ENCODE data around the gene CRABP2. TPM values are rescaled to one million over a fixed set of nuclear protein-coding genes. Genes with fewer than 3 reads are reported as not detected.

Gene CRABP2
- total and polyA plus RNA-seq, 2 of the 13 experiments (the other 11 are each of a cell fraction or from before 2014, with no cell fraction given) = 0.40 to 0.60 TPM

DNA sequence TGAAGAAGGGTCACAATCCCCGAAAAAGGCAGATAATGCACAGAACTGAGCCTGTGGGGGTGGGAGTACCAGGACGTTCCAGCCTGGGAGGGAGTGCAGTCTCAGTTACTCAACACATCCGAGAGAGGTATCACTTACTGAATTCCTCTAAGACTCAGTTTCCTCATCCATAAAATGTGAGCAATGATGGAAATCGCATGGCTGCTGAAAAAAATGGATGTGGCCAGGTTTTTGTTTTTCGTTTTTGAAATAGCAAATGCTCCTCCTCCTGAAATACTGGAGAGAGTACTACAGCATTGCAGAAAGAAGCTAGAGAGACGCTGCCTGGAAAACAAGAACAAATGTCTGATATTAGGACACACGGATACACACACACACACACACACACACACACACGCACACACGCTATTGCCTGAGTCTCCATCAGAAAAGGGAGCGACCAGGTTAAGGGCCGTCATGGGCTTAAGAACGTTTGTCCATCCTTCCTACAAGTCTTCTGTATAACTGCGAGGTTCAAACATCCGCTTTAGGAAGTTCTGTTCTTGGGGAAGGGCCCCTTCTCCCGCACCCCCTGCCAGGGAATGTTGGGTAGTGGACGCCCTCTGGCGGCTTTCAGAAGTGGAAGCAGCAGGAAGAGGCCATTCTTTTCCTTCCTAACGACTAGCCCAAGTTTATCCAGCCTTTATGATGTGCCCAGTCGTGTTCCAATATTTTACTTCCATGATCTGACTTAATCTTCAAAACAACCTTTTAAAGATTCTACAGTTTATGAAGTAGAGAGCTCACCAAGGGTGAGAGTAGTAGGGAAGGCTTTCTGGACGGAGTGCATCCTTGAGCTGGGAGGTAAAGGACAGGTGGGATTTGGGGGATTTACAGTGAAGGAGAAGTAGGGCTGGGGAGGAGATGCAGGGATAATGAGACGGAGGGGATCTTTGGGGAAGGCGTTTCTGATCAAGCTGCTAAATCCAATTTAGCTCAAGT lies 27.5 kb downstream of the CRABP2 start (continued):
- peak; percentile 38 for TF ChIP-seq YY1 (IDR thresholded peaks at IDR 0.05; ENCODE audit: insufficient read depth, insufficient replicate concordance, low read depth, low read length)
- TF ChIP-seq TEAD3 (CRISPR knock-in tag; optimal IDR thresholded peaks at IDR 0.05; ENCODE audit: borderline replicate concordance) = peak; percentile 74
- TF ChIP-seq, protein P1, sequence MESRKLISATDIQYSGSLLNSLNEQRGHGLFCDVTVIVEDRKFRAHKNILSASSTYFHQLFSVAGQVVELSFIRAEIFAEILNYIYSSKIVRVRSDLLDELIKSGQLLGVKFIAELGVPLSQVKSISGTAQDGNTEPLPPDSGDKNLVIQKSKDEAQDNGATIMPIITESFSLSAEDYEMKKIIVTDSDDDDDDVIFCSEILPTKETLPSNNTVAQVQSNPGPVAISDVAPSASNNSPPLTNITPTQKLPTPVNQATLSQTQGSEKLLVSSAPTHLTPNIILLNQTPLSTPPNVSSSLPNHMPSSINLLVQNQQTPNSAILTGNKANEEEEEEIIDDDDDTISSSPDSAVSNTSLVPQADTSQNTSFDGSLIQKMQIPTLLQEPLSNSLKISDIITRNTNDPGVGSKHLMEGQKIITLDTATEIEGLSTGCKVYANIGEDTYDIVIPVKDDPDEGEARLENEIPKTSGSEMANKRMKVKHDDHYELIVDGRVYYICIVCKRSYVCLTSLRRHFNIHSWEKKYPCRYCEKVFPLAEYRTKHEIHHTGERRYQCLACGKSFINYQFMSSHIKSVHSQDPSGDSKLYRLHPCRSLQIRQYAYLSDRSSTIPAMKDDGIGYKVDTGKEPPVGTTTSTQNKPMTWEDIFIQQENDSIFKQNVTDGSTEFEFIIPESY (CRISPR knock-in tag; IDR thresholded peaks at IDR 0.05) = 0 out of 2 replicates have a peak, but pooled peaks have one; percentile 22
- peak; percentile 83; the same call in 1 of the 2 replicates for TF ChIP-seq CHD4 (IDR thresholded peaks at IDR 0.05; ENCODE audit: borderline replicate concordance, low read length)
- TF ChIP-seq ZNF331 (CRISPR knock-in tag; IDR thresholded peaks at IDR 0.05) = 0 out of 2 replicates have a peak, but pooled peaks have one; percentile 15
- TF ChIP-seq POLR2G (IDR thresholded peaks at IDR 0.05; ENCODE audit: low read depth, low read length) = no peak
- no peak for TF ChIP-seq ZNF274 (CRISPR knock-in tag; IDR thresholded peaks at IDR 0.05)
- peak; percentile 57 for TF ChIP-seq ERF (CRISPR knock-in tag; IDR thresholded peaks at IDR 0.05)
- TF ChIP-seq FOXA1 (IDR thresholded peaks at IDR 0.05) = no peak
- no peak for TF ChIP-seq FOXA1 (CRISPR knock-in tag; IDR thresholded peaks at IDR 0.05)
- TF ChIP-seq IRF2 (CRISPR knock-in tag; IDR thresholded peaks at IDR 0.05) = peak; percentile 45; the same call in 1 of the 2 replicates
- no peak for TF ChIP-seq ZNF530 (CRISPR knock-in tag; IDR thresholded peaks at IDR 0.05; ENCODE audit: low read depth)
- TF ChIP-seq HMGA1 (CRISPR knock-in tag; conservative IDR thresholded peaks at IDR 0.05) = no peak
- TF ChIP-seq YEATS2 (CRISPR knock-in tag; IDR thresholded peaks at IDR 0.05; ENCODE audit: borderline replicate concordance) = 0 out of 2 replicates have a peak, but pooled peaks have one; percentile 5
- no peak for TF ChIP-seq ARID4A (CRISPR knock-in tag; IDR thresholded peaks at IDR 0.05; ENCODE audit: borderline replicate concordance)
- no peak for TF ChIP-seq ZNF556 (CRISPR knock-in tag; IDR thresholded peaks at IDR 0.05; ENCODE audit: borderline replicate concordance)
- TF ChIP-seq PATZ1 (CRISPR knock-in tag; IDR thresholded peaks at IDR 0.05) = peak; percentile 94
- peak; percentile 43; the same call in 1 of the 2 replicates for TF ChIP-seq KDM2A (CRISPR knock-in tag; IDR thresholded peaks at IDR 0.05; ENCODE audit: borderline replicate concordance, low read depth)
- TF ChIP-seq, protein P2, sequence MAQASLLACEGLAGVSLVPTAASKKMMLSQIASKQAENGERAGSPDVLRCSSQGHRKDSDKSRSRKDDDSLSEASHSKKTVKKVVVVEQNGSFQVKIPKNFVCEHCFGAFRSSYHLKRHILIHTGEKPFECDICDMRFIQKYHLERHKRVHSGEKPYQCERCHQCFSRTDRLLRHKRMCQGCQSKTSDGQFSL (CRISPR knock-in tag; IDR thresholded peaks at IDR 0.05) = 0 out of 2 replicates have a peak, but pooled peaks have one; percentile 52
- TF ChIP-seq SETDB1 (CRISPR knock-in tag; IDR thresholded peaks at IDR 0.05; ENCODE audit: borderline replicate concordance) = no peak
- no peak for TF ChIP-seq ZNF7 (CRISPR knock-in tag; IDR thresholded peaks at IDR 0.05)
